BJ (cell line): Measurements from ENCODE around the gene HCRTR1. TPM values are rescaled to one million over a fixed set of nuclear protein-coding genes. Genes with fewer than 3 reads are reported as not detected.

Experiments used
- CTCF ChIA-PET: fragments of 350-600 bp; formaldehyde crosslinking; extraction: SDS; loops from one replicate; lab custom pipeline; 2021; ENCODE audit warnings: antibody characterized with exemption, inconsistent platforms; lab: Yijun Ruan, JAX
- POLR2A ChIA-PET: fragments of 300-600 bp; sonication (Branson Sonifier 250); formaldehyde crosslinking; extraction: SDS; loops from one replicate; lab custom pipeline; 2021; ENCODE audit warnings: antibody characterized with exemption; lab: Charles Lee
- DNase-seq: peaks from one replicate; pipeline ENCODE4 v3.0.0-alpha.2; 2011; ENCODE audit warnings: low read depth
- H3K27me3 ChIP-seq: 2 replicates; pipeline ENCODE4 v1.6.0; 2011; ENCODE audit warnings: low read length; ENCODE audit not compliant: control insufficient read depth, insufficient read depth
- H3K36me3 ChIP-seq: 2 replicates; pipeline ENCODE4 v1.5.1; 2011; ENCODE audit warnings: low read length; ENCODE audit not compliant: control insufficient read depth, insufficient read depth
- H3K4me3 ChIP-seq: 2 replicates; pipeline ENCODE4 v1.5.1; 2011; ENCODE audit warnings: low read depth, mild to moderate bottlenecking, control low read depth, low read length
- CTCF ChIP-seq: IDR thresholded peaks from 2 replicates; pipeline ENCODE4 v1.5.1; 2011; ENCODE audit warnings: low read depth, mild to moderate bottlenecking, control low read depth, inconsistent platforms, low read length, moderate library complexity; ENCODE audit not compliant: insufficient read depth
- polyA plus RNA-seq: library from polyadenylated mRNA; depleted of rRNA; stranded (reverse); fragments of >200 nt; gene quantifications from 2 replicates; pipeline ENCODE4 v1.2.3, GENCODE V29; 2011; rRNA removed

The HCRTR1 gene
- polyA plus RNA-seq, 1 experiment, result not detected

- CTCF ChIA-PET, result interaction anchor here (1.2 to 1.8 kb wide), 7 partner anchors 9 to 114 kb away, joined by 3 to 8 read pairs (median 4); no protein-coding TSS in a partner anchor
- TF ChIP-seq CTCF, result no peak
- POLR2A ChIA-PET, result no interaction called here
- Histone ChIP-seq H3K4me3 (no peak overlapping the region), H3K27me3 (no peaks in the 10 kb centered on the region), H3K36me3 (peaks cover 30% of the 10 kb centered on the region)
- DNase-seq, result no peak
These were observed 57.7 kb downstream of the HCRTR1 start for GRCh38 chr1:31675161-31675560.

- peaks cover 32% of the 10 kb centered on the region for H3K36me3 ChIP-seq
- TF ChIP-seq CTCF, result no peak
- no peak for DNase-seq
- ChIA-PET POLR2A (no interaction called here), CTCF (interaction anchor here (1.2 to 1.8 kb wide), 6 partner anchors 8 to 113 kb away, joined by 3 to 8 read pairs (median 4); no protein-coding TSS in a partner anchor)
- H3K27me3 ChIP-seq, result no peaks in the 10 kb centered on the region
- H3K4me3 ChIP-seq, result no peak overlapping the region
These were observed 58.3 kb downstream of the HCRTR1 start for GRCh38 chr1:31675756-31676155.

Other genes starting within 250 kb of the HCRTR1 start
- 9.0 and 11.7 TPM in 2 replicates for gene FABP3, start 244.6 kb upstream of the HCRTR1 start, polyA plus RNA-seq
- gene SERINC2, start 204.5 kb upstream of the HCRTR1 start, polyA plus RNA-seq, result 73.7 and 109 TPM in 2 replicates
- gene TINAGL1, start 41.2 kb upstream of the HCRTR1 start, polyA plus RNA-seq, result 32.6 and 39.0 TPM in 2 replicates
- 111 and 145 TPM in 2 replicates for gene PEF1, start 27.2 kb downstream of the HCRTR1 start, polyA plus RNA-seq
- 88.3 and 123 TPM in 2 replicates for gene COL16A1, start 86.3 kb downstream of the HCRTR1 start, polyA plus RNA-seq
- 6.4 and 9.2 TPM in 2 replicates for gene ADGRB2, start 146.7 kb downstream of the HCRTR1 start, polyA plus RNA-seq
- gene SPOCD1, start 198.3 kb downstream of the HCRTR1 start, polyA plus RNA-seq, result 92.8 and 169 TPM in 2 replicates